ENCODE data around the gene MAEA. TPM values are rescaled to one million over a fixed set of nuclear protein-coding genes. Genes with fewer than 3 reads are reported as not detected.

Gene MAEA
- total RNA-seq, 1 donor from 2014 or later = 74.0 TPM

DNA sequence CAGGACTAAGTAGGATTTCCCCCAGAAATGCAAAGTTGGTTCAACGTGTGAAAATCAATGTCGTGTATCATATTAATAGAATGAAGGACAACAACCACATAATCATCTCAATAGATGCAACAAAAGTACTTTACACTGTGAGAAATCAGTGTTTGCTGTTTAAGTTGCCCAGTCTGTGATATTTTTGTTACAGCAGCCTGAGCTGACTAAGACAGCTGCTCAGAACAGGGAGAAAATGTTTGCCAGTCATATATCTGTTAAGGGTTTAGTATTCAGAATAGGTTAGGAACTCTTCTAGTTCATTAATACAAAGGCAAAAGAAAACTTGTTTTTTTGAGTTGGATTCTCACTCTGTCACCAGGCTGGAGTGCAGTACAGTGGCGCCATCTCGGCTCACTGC, 12.5 kb downstream of the MAEA start:
- H3K4me3 Mint-ChIP-seq = no peak overlapping the region
- no peaks in the 10 kb centered on the region for H3K27me3 Mint-ChIP-seq (ENCODE audit: low read depth)
- TF ChIP-seq, protein P1, sequence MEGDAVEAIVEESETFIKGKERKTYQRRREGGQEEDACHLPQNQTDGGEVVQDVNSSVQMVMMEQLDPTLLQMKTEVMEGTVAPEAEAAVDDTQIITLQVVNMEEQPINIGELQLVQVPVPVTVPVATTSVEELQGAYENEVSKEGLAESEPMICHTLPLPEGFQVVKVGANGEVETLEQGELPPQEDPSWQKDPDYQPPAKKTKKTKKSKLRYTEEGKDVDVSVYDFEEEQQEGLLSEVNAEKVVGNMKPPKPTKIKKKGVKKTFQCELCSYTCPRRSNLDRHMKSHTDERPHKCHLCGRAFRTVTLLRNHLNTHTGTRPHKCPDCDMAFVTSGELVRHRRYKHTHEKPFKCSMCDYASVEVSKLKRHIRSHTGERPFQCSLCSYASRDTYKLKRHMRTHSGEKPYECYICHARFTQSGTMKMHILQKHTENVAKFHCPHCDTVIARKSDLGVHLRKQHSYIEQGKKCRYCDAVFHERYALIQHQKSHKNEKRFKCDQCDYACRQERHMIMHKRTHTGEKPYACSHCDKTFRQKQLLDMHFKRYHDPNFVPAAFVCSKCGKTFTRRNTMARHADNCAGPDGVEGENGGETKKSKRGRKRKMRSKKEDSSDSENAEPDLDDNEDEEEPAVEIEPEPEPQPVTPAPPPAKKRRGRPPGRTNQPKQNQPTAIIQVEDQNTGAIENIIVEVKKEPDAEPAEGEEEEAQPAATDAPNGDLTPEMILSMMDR (conservative IDR thresholded peaks at IDR 0.05) = no peak
- H3K9me3 Mint-ChIP-seq = no peaks in the 10 kb centered on the region
- H3K36me3 Mint-ChIP-seq (ENCODE audit: low read depth) = no peaks in the 10 kb centered on the region
- H3K4me1 Mint-ChIP-seq = no peaks in the 10 kb centered on the region
- DNase-seq (ENCODE audit: low read depth, low spot score) = no peak
- H3K27ac Mint-ChIP-seq (ENCODE audit: unreplicated experiment) = no peak overlapping the region

DNA sequence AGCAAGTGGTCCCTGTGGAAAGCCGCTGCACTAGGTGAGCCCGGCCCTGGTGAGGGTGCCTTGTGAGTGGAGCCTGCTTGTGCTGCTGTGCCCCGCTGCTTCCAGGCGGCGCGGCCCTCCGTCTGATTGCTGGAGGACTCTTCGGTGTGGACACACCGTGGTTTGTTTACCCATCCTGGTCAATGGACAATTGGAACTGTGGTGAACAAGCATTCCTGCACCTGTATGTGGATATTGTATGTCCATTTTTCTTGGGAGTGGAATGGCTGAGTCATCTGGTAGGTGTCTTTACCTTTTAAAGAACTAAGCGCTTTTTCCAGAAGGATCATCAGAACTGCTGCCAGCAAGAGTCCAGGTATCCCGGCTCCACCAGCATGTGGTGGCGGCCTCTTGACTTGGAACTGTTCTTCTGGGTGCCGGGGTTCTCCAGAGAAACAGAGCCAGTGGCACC, 15.6 kb downstream of the MAEA start:
- peaks cover 21% of the 10 kb centered on the region for H3K4me1 Mint-ChIP-seq
- no peak for DNase-seq (ENCODE audit: low read depth, low spot score)
- no peak overlapping the region for H3K4me3 Mint-ChIP-seq
- TF ChIP-seq, protein P1 (conservative IDR thresholded peaks at IDR 0.05) = no peak
- no peaks in the 10 kb centered on the region for H3K27me3 Mint-ChIP-seq (ENCODE audit: low read depth)
- H3K36me3 Mint-ChIP-seq (ENCODE audit: low read depth) = peaks cover 10% of the 10 kb centered on the region
- no peak overlapping the region for H3K27ac Mint-ChIP-seq (ENCODE audit: unreplicated experiment)
- H3K9me3 Mint-ChIP-seq = no peaks in the 10 kb centered on the region

DNA sequence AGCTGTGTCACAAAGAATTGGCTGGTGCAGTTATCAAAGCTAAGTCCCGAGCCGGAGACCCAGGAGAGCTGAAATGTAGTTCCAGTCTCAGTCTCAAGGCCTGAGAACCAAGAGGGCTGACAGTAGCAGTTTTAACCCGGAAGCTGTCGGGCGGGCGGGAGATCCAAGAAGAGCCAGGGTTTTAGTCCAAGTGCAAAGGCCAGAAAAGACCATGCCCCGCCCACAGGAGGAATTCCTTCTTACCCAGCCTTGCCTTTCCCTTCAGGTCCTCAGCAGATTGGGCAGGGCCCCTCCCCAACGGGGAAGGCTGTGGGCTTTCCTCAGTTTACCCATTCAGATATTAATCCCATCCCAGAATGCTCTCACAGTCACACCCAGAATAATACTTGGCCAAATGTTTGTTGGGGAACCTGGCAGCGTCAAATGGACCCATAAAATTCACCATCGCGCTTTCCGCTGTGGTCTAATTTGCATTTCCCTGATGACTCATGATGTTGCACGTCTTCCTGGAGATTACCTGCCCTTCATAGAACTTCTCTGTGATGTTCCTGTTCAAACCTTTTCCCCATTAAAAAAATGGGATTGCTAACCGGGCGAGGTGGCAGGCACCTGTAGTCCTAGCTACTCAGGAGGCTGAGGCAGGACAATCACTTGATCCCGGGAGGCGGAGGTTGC, 16.2 kb downstream of the MAEA start:
- Mint-ChIP-seq H3K36me3 (ENCODE audit: low read depth) (peaks cover 10% of the 10 kb centered on the region), H3K9me3 (no peaks in the 10 kb centered on the region), H3K27me3 (ENCODE audit: low read depth) (no peaks in the 10 kb centered on the region), H3K4me1 (peaks cover 22% of the 10 kb centered on the region), H3K4me3 (no peak overlapping the region), H3K27ac (ENCODE audit: unreplicated experiment) (no peak overlapping the region)
- DNase-seq (ENCODE audit: low read depth, low spot score) = no peak
- TF ChIP-seq, protein P1 (conservative IDR thresholded peaks at IDR 0.05) = no peak

DNA sequence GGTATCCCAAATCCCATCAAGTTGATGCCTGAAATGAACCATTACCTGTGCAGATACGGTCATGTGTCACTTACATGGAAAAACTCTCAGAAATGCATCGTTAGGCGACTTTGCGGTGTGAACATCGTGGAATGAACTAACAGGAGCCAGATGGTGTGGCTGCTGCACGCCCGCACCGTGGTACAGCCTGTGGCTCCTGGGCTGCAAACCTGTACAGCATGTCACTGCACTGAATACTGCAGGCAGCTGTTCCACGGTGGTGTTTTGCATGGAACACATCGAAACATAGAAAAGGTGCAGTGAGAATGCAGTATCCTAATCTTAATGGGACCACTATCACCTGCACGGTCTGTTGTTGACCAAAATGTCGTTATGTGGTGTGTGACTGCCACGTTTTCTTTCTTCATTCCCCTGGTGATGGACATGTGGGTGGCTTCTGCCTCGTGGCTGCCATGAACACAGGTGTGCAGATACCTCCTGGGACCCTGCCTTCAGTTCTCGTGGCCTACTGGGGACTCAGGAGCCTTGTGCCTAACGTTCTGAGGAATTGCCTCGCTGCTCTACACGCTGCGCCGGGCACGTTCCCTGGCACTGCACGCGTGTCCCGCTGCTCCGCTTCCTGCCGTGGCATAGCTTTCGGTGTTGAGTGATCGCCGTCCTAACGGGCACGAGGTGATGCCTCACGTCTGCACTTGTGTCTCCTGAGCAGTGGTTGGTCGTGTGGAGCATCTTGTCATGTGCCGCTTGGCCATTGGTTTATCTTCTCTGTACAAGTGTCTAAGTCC, 18.5 kb downstream of the MAEA start:
- Mint-ChIP-seq H3K27ac (ENCODE audit: unreplicated experiment) (peak overlapping the region; percentile 81), H3K9me3 (no peaks in the 10 kb centered on the region), H3K4me3 (no peak overlapping the region), H3K36me3 (ENCODE audit: low read depth) (peaks cover 16% of the 10 kb centered on the region), H3K4me1 (peaks cover 22% of the 10 kb centered on the region), H3K27me3 (ENCODE audit: low read depth) (no peaks in the 10 kb centered on the region)
- TF ChIP-seq, protein P1 (conservative IDR thresholded peaks at IDR 0.05) = no peak
- no peak for DNase-seq (ENCODE audit: low read depth, low spot score)

DNA sequence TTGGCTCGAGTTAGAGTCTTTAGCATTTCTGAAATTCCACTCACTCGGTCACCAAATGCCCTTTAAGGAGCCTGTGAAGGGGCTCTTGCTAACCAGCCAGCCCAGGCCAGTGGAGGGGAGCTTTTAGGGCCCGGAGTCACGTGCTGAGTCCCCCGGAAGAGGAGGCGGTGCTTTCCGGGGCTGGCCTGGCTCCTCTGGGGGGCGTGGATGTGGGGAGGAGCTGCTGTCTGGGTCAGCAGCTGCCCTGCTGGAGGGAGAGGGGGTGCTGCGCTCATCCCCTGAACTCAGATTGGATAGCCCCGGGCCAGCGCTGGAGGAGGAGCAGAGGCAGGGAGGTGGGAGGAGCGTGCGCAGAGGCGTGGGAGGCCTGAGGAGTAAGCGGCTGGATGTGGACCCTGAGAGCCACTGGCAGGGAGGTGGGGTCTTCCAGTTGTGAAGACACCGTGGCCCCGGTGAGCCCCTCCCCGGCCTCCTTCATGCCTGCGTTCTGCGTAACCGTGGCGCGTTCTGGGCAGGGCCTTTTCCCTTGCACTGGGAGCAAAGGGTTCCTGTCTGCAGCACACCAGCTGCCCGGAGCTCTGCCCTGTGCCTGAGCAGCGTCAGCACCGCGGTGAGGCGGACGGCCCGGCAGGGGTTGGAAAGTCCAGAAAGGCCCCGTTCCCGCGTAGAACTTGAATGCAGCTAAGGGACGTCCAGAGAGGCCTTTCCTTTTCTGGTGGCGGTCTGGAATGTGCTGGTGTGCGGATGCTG, 19.7 kb downstream of the MAEA start:
- Mint-ChIP-seq H3K27ac (ENCODE audit: unreplicated experiment) (peak overlapping the region; percentile 81), H3K4me1 (peaks cover 22% of the 10 kb centered on the region), H3K27me3 (ENCODE audit: low read depth) (no peaks in the 10 kb centered on the region), H3K4me3 (peak overlapping the region; percentile 52), H3K9me3 (no peaks in the 10 kb centered on the region), H3K36me3 (ENCODE audit: low read depth) (peaks cover 24% of the 10 kb centered on the region)
- peak; percentile 79 for DNase-seq (ENCODE audit: low read depth, low spot score)
- TF ChIP-seq, protein P1 (conservative IDR thresholded peaks at IDR 0.05) = no peak

All from neural crest cell (in vitro differentiated cells).